Right ventricle myocardium superior (tissue), 1 donor: ENCODE data around the gene PNPLA1. TPM values are rescaled to one million over a fixed set of nuclear protein-coding genes. Genes with fewer than 3 reads are reported as not detected.

Experiments used
- ATAC-seq: fragments of 200-7000 bp; cut with Tn5 transposase; one replicate; pipeline ENCODE4 v1.9.1; 2020; ENCODE audit warnings: mild to moderate bottlenecking; ENCODE audit not compliant: poor library complexity
- DNase-seq: peaks from one replicate; pipeline ENCODE4 v3.0.0-alpha.2; 2020
- intact Hi-C: fragments of 100-400 bp; cut with DNase I; formaldehyde crosslinking; loops from one replicate; pipeline ENCODE4 v1.11.2; 2022
- total RNA-seq: library from RNA; stranded (reverse); fragmentation: NEBNext Ultra II Directional; extraction: Animal tissue kit (Norgen Biotek cat#: 25700); gene quantifications from one replicate; pipeline ENCODE4 v1.2.1, GENCODE V29; 2021
- donor health status: DM: no; HTN: yes; CAD: no; lungs with severe emphysema.

The PNPLA1 gene
- total RNA-seq, 1 donor from 2014 or later = not detected

DNA sequence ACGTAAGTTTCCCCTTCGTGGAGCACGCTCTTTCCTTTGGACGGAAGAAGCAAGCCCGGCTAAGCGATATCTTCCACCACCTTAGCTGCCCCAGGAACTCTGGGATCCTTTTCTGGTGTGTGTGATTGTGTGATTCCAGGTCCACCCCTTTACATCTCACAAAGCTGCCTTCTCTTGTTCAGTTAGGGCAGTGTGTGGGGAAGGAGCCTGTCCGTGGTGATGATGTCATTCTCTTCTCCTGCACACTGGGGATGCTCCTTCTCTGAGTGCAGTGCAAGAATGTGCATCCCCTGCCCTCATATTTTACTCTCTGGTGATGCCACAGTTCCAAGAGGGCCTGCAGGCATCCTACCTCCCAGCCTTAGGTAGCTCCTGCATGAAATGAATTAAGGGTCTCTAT lies 36.5 kb downstream of the PNPLA1 start:
- DNase-seq = no peak
- intact Hi-C loops = no loop called here
- ATAC-seq = no peak

DNA sequence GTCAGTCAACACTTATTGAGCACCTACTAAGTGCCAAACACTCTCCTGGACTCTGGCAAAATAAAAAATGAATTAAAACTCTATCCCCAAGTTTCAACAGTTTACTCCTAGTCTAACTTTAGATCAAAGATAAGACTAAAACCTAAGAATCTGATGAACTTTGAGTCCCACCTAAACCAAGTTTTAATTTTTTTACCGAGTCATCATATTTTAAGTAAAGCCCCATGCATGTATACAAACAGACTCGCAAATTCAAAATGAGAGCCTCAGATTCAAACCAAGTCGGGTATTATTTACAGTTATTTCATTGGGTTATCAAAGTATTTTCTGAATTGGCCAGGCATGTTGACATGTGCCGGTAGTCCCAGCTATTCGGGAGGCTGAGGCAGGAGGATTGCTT lies 38.7 kb downstream of the PNPLA1 start:
- intact Hi-C loops = no loop called here
- DNase-seq (no peak), ATAC-seq (no peak)

DNA sequence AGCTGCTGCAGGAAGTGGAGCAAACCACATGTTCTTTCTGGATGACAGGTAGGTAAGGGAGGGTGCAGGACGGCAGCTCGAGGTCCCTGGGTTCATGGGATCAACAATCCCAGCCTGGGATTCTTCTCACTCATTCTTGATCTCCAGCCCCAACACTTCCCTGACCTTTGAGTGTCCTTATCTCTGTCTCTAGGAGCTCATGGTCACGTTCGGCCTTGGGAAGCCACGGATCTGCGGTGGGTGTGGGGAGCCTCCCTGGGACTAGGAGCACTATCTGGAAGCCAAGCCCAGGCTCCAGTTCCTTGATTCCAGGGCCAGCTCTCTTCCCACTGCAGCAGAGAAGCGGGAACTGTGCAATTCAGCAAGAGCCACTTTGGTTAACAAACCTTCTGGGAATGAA lies 39.3 kb downstream of the PNPLA1 start:
- ATAC-seq = no peak
- intact Hi-C loops = no loop called here
- no peak for DNase-seq

GRCh38 chr6:36309900-36310299 lies 40.0 kb downstream of the PNPLA1 start:
- ATAC-seq = no peak
- intact Hi-C loops = no loop called here
- DNase-seq = no peak

DNA sequence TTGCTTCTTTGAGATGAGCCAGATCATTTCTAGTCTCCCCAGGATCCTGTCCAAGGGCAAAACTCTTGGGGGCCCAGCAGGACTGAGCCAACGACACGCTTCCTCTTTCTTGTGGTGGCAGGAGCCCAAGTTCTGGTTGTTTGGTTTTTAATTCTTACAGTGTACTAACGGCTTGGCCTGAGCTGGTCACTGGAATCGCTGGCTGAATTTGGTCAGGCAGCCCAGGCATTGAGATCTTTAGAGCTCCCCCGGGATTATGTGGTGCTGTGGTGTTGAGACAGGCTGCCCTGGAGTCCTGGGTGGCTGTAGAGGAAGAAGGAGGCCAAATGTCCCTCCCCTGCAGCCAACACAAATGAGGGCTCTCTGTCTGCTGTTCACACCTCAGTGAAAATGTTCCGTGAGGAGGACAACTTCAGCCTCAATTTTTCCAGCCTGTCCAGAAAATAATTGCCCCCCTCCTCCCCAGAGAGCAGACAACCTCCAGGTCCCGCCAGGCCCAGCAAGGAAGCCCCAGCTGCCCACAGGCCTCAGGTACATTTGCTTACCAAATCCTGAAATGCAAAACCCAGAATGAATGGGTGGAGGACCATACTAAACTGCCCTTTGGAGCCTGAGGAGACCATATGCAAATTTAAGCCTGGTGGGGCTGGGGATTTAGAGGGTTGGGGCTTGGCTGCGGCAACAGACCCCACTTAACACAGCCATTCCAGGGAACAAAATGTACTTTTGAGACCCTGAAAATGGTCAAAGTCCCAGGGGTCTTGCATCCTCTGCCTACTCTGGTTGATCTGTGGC lies 43.2 kb downstream of the PNPLA1 start:
- peak; percentile 43 for ATAC-seq
- intact Hi-C loops = no loop called here
- no peak for DNase-seq

DNA sequence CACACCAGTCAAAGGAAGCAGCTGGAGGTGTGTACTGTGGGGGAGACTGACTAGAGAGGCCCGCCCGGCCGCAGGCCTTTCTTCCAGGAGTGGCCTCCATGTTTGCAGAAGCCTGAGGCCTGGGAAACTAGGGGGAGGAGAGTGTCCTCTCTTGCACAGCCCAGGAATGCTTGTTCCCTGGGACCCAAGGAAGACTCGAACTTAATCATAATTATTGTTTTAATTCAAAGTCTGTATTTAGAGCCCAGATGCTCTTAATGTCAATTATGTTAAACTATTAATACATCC lies 43.7 kb downstream of the PNPLA1 start:
- intact Hi-C loops = no loop called here
- ATAC-seq (no peak), DNase-seq (no peak)

GRCh38 chr6:36314221-36315014 lies 44.6 kb downstream of the PNPLA1 start:
- ATAC-seq (no peak), DNase-seq (no peak)
- intact Hi-C loops = no loop called here

DNA sequence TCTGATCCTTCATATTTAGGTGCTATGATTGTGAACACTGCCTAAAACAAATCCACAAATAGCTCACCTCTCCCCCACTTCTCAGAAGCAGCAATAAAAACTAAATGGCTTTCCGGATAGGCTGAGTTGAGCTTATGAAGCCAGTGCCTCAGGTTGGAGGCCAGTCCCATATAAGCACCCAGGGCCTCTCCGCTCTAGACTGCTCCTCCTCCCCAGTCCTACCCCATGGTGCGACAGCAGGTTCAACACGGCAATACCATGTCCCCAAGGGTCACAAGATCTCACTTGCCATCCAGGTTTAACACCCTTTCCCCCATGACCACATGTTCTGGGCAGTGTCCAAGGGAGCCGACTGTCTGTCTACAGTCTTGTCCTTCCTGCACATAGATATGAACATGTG lies 46.1 kb downstream of the PNPLA1 start:
- intact Hi-C loops = no loop called here
- DNase-seq = no peak
- no peak for ATAC-seq

DNA sequence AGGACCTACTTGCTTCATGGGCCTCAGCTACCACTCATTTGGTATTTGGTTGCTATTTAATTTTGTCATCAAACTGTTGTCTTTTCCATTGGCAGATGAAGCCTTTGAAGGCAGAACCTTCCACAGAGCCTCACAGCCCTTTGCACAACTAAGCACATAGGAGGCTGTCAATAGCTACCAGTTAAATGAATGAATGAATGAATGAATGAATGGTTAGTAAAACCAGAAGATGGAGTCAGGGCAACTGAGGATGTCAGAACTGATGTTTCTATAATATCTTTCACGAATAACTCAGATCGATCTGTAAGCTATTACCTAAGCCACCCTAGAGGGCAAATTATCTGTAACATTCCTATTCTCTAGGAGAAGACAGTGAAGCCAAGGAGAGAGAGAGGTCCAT lies 47.8 kb downstream of the PNPLA1 start:
- no peak for ATAC-seq
- intact Hi-C loops = no loop called here
- no peak for DNase-seq

- intact Hi-C loops = no loop called here
- no peak for ATAC-seq
- DNase-seq = no peak
These were observed 49.0 kb downstream of the PNPLA1 start for GRCh38 chr6:36318690-36319435.

- ATAC-seq (no peak), DNase-seq (no peak)
- intact Hi-C loops = no loop called here
These were observed 49.5 kb downstream of the PNPLA1 start for GRCh38 chr6:36319436-36319762.

DNA sequence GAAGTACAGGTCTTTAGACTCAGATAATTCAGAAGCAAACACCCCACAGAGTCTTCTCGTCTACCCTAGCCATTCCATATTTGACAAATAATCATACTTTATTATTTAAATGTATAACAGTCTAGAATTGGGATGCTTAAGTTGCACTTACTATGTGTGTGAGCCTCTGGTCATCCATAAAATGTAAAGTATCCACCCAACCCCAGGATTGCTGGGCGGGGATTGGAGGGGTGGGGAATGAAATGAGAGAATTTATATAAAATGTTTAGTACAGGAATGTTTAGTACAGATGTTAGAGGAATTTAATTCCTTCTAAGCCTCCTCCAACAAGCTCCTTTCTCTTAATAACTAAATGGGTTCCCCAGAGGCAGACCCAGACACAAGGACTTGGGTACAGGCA lies 50.0 kb downstream of the PNPLA1 start:
- no peak for DNase-seq
- intact Hi-C loops = no loop called here
- no peak for ATAC-seq

GRCh38 chr6:36320475-36320874 lies 50.6 kb downstream of the PNPLA1 start:
- ATAC-seq = no peak
- no peak for DNase-seq
- intact Hi-C loops = no loop called here

GRCh38 chr6:36322591-36322990 lies 52.7 kb downstream of the PNPLA1 start:
- no peak for DNase-seq
- intact Hi-C loops = no loop called here
- no peak for ATAC-seq

GRCh38 chr6:36323062-36323461 lies 53.2 kb downstream of the PNPLA1 start:
- no peak for DNase-seq
- intact Hi-C loops = no loop called here
- ATAC-seq = no peak

GRCh38 chr6:36324191-36324590 lies 54.3 kb downstream of the PNPLA1 start:
- intact Hi-C loops = no loop called here
- ATAC-seq = no peak
- DNase-seq = no peak

DNA sequence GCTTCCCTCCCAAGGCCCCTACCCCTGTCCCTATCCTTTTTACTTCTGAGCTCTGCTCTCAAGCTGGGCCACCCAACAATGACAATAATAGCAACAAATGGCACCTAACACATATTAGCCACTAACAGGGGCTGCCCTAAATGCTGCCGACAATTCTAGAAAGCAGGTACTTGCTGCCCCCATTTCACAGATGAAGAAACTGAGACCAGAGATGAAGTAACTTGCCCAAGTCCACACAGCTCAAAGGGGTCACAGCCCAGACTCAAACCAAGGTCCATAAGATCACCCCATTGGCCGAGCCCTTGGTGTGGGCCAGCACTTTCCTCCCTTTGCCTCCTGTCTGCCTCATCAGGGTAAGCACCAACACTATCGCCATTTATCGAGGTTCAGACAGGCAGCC lies 54.9 kb downstream of the PNPLA1 start:
- intact Hi-C loops = no loop called here
- DNase-seq = no peak
- ATAC-seq = no peak

- intact Hi-C loops = no loop called here
- DNase-seq (no peak), ATAC-seq (peak; percentile 41)
These were observed 56.6 kb downstream of the PNPLA1 start for GRCh38 chr6:36326356-36326995.

DNA sequence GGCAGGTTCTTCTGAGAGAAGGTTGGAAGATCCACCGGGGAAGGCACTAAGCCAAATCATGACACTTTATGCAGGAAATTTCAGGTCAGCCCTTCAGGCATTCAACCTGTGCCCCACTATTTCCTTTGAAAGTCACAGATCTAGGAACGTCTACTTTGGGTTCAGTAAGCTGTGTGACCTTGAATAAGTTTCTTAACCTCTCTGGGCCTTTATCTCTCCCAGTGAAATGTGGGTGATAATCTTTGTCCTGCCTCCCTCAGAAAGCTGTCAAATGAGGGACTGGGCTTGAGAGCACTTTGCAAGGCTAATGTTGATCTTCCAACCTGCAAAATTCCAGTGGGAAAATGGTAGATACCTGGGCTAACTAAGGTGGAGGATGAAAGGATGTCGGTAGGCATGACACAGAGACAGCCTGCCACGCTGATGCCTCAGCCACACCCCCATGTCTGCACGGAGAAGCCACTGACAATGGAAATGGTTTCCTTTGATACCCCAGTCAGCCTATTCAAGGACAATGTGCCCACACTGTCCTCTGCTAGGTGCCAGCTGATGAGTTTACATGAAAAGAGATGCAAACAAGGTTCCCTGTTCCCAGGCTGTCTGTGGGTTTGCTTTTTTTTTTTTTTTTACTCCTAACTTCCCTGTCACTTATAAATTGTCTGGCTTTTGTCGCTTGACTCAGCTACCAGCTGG lies 57.5 kb downstream of the PNPLA1 start:
- DNase-seq (no peak), ATAC-seq (no peak)
- intact Hi-C loops = no loop called here
